GM19240 (cell line): ENCODE results near the gene SEMA3G.
A peak's percentile ranks its signal among the peaks of the same experiment; 100 is the strongest.

ENCODE experiments used
- DNase-seq: peaks from one replicate; pipeline ENCODE4 v3.0.0; 2011; ENCODE audit warnings: low spot score; ENCODE audit not compliant: insufficient read length

The SEMA3G gene

GRCh38 chr3:52454250-52454937 is 9.5 kb upstream of the SEMA3G start:
- DNase-seq, result no peak

- no peak for DNase-seq
These were observed 8.8 kb upstream of the SEMA3G start, which contains the start of gene TNNC1 for GRCh38 chr3:52453496-52454249. Gene TNNC1 (minus strand): TSS chr3:52454041. CDS start chr3:52454015, 26 bp downstream.

GRCh38 chr3:52452570-52453221 is 7.8 kb upstream of the SEMA3G start:
- no peak for DNase-seq

- no peak for DNase-seq
These were observed 7.2 kb upstream of the SEMA3G start for GRCh38 chr3:52452126-52452525.

- DNase-seq, result no peak
These were observed 6.6 kb upstream of the SEMA3G start for GRCh38 chr3:52451237-52452083.

GRCh38 chr3:52450489-52451236 is 5.8 kb upstream of the SEMA3G start:
- DNase-seq, result no peak

- DNase-seq, result no peak
These were observed 2.8 kb upstream of the SEMA3G start for GRCh38 chr3:52447512-52448355.

- peak; percentile 60 for DNase-seq
These were observed 2.0 kb upstream of the SEMA3G start for GRCh38 chr3:52446631-52447511.

GRCh38 chr3:52446042-52446441 is 1.1 kb upstream of the SEMA3G start:
- no peak for DNase-seq

- DNase-seq, result no peak
These were observed 864 bp downstream of the SEMA3G start for GRCh38 chr3:52443791-52444687.

GRCh38 chr3:52443268-52443610 is 1.7 kb downstream of the SEMA3G start:
- no peak for DNase-seq

- DNase-seq, result no peak
These were observed 2.3 kb downstream of the SEMA3G start for GRCh38 chr3:52442409-52443267.

GRCh38 chr3:52441772-52442332 is 3.1 kb downstream of the SEMA3G start:
- DNase-seq, result no peak

- DNase-seq, result no peak
These were observed 3.7 kb downstream of the SEMA3G start for GRCh38 chr3:52441091-52441771.

- DNase-seq, result no peak
These were observed 4.2 kb downstream of the SEMA3G start for GRCh38 chr3:52440671-52441070.

- no peak for DNase-seq
These were observed 4.7 kb downstream of the SEMA3G start for GRCh38 chr3:52440249-52440551.
